ENCODE results near the gene PRKCE. TPM values are rescaled to one million over a fixed set of nuclear protein-coding genes. Genes with fewer than 3 reads are reported as not detected.

Gene PRKCE
- total and polyA plus RNA-seq, 2 of the 8 experiments (the other 6 are each of a cell fraction or from before 2014, with no cell fraction given), result 0.54 to 2.1 TPM

GRCh38 chr2:46179037-46179621 lies 527.7 kb downstream of the PRKCE start (continued):
- no peak for TF ChIP-seq USF2 (IDR thresholded peaks at IDR 0.05; ENCODE audit: low read length)
